Measurements from ENCODE around the gene BORCS5.

DNA sequence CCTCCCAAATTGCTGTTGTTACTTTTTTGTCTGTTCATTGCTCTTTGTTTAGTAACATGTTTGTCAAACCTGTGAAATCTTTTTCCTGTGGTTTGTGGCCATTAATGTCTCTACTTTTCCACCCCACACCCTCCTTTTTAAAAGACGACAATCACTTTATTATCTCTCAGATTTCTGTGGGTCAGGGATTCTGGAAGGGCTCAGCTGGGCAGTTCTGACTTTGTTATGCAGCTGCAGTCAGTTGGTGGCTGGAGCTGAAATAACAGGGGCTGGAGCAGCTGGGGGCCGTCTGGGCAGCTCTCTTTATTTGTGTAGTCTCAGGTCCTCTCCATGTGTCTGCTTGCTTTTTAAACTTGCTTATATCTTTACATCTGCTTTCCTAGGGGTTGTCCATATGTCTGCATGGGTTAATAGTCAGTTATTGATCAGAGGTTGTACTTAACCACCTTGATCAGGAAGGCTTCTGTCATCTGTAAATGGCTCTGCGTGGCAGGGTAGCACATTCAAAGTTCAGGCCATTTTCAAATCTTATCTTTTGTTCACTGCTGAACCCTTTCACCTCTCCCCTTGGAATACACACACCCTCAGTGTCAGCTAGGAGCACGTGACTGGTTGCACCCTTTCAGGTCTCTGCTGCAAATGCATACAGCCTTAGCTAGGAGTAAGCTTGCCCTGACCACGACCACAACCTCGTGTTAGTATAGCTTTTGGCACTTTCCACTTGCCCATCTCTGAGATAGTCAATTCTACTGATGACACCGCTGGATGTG lies 27.9 kb downstream of the BORCS5 start:
- no peak for TF ChIP-seq CTCF (IDR thresholded peaks at IDR 0.05)
- TF ChIP-seq POLR2A (IDR thresholded peaks at IDR 0.05): no peak
